Tibial nerve (tissue), 4 donors: Measurements from ENCODE around the gene PARP12. TPM values are rescaled to one million over a fixed set of nuclear protein-coding genes. Genes with fewer than 3 reads are reported as not detected.
"Not testable (repeated sequence)": the region's sequence is repeated elsewhere in the genome, so short reads cannot be mapped to it uniquely, and the experiment has no call there.

Experiments used
- DNase-seq, 2 donors: peaks; one replicate each; pipeline ENCODE4 v3.0.0-alpha.2; 2019; ENCODE audit warnings: low spot score in 2 of 2
- H3K27ac ChIP-seq, 4 donors: fragments of 200-600 bp; sonication (generic) in 3 of 4; one replicate each; pipeline ENCODE4 v1.5.1; 2017 to 2019; ENCODE audit warnings: mild to moderate bottlenecking in 1 of 4
- H3K27me3 ChIP-seq, 2 donors: fragments of 200-600 bp; sonication (generic) in 1 of 2; one replicate each; pipeline versions ENCODE4 v1.5.1 to v1.6.0; 2017 to 2019
- H3K36me3 ChIP-seq, 3 donors: fragments of 200-600 bp; sonication (generic); one replicate each; pipeline ENCODE4 v1.5.1; 2018 to 2019
- H3K4me1 ChIP-seq, 4 donors: fragments of 200-600 bp; sonication (generic) in 3 of 4; one replicate each; pipeline ENCODE4 v1.5.1; 2017 to 2019
- H3K4me3 ChIP-seq, 4 donors: fragments of 200-600 bp; sonication (generic) in 3 of 4; one replicate each; pipeline ENCODE4 v1.5.1; 2017 to 2019; ENCODE audit warnings: mild to moderate bottlenecking in 1 of 4, moderate library complexity in 1 of 4
- H3K9me3 ChIP-seq, 4 donors: fragments of 200-600 bp; sonication (generic) in 3 of 4; one replicate each; pipeline ENCODE4 v1.5.1; 2017 to 2019
- EP300 ChIP-seq, 2 donors: sonication (generic); formaldehyde crosslinking; IDR thresholded peaks; one replicate each; pipeline ENCODE4 v1.6.1; 2017; ENCODE audit warnings: antibody characterized with exemption in 2 of 2, mild to moderate bottlenecking in 1 of 2
- POLR2A ChIP-seq, 2 donors: fragments of 450-650 bp; IDR thresholded peaks; one replicate each; pipeline ENCODE4 v1.6.1; 2017; ENCODE audit warnings: antibody characterized with exemption in 2 of 2, mild to moderate bottlenecking in 2 of 2, moderate library complexity in 2 of 2
- WGBS, 2 donors: methylation state at CpG; one replicate each; pipeline ENCODE4 v1.1.5; 2018; 5-methylcytosine and 5-hydroxymethylcytosine counted together
- total RNA-seq, 4 donors: library from RNA; depleted of rRNA; stranded (reverse); fragments of >200 nt; gene quantifications; one replicate each; pipeline ENCODE4 v1.1.0, GENCODE V29; 2016
- TF ChIP-seq, protein P1 (sequence below), 5 experiments: fragments of 200-600 bp in 3 of 5; fragments of 450-650 bp in 2 of 5; sonication (generic) in 3 of 5; IDR thresholded peaks; one replicate each; pipeline ENCODE4 v1.5.1; 2016 to 2019; ENCODE audit warnings: antibody characterized with exemption in 5 of 5, mild to moderate bottlenecking in 3 of 5, moderate library complexity in 2 of 5

Gene PARP12
- total RNA-seq = 10 to 100 TPM; 40.0 to 54.2 (median 44.2) TPM

DNA sequence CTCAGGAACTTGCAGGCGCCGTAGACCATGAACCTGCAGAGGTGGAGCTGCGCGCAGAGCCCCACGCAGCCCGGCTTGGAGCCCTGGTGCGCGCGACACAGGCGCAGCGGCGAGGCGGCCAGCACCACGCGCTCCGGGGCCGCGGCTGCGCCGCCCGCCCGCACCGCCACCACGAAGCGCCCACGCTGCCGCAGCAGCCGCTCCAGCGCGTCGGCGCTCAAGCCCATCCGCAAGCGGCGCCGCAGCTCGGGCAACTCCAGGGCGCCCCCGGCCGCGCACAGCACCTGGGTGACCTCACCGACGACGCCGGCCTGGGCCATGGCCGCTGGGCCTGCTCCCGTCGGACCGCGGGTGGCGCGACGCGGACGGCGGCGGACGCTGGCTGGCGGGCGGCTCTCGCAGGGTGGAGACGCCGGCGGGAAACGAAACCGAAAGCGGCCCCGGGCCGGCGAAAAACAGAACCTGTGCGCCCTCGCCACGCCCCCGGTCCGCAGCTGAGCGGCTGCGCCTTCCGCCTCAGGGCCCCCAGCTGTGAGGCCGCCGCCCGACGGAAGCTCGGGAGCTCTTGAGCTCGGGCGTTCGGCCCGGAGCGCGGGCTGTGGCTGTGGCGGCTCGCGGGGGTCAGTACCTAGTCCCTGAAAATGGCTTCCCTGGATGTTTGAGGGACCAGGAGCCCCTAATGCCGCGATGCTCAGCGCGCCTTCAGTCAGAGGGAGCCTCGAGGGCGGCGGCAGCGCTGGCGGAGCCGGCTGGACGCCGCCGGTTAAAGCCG lies at the start of gene PARP12:
TSS of gene PARP12 (minus strand) at position 424 of the 772 bp plus-strand sequence. CDS start at position 320, 104 bp downstream.
- TF ChIP-seq EP300 (IDR thresholded peaks at IDR 0.05) = peak in 1 of 2 donors; percentile 79
- peak; percentile 39 to 44 for TF ChIP-seq POLR2A (IDR thresholded peaks at IDR 0.05)
- TF ChIP-seq, protein P1, sequence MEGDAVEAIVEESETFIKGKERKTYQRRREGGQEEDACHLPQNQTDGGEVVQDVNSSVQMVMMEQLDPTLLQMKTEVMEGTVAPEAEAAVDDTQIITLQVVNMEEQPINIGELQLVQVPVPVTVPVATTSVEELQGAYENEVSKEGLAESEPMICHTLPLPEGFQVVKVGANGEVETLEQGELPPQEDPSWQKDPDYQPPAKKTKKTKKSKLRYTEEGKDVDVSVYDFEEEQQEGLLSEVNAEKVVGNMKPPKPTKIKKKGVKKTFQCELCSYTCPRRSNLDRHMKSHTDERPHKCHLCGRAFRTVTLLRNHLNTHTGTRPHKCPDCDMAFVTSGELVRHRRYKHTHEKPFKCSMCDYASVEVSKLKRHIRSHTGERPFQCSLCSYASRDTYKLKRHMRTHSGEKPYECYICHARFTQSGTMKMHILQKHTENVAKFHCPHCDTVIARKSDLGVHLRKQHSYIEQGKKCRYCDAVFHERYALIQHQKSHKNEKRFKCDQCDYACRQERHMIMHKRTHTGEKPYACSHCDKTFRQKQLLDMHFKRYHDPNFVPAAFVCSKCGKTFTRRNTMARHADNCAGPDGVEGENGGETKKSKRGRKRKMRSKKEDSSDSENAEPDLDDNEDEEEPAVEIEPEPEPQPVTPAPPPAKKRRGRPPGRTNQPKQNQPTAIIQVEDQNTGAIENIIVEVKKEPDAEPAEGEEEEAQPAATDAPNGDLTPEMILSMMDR (IDR thresholded peaks at IDR 0.05) = no peak
- WGBS, 2 donors = 0 to 1% methylated on average over 20 to 30 of the region's 106 CpGs
- H3K9me3 ChIP-seq = peaks cover 0 to 20% (median 2%) of the 10 kb centered on the region in 4 donors
- peaks cover 0 to 39% (median 25%) of the 10 kb centered on the region in 4 donors for H3K4me1 ChIP-seq
- H3K4me3 ChIP-seq = peak within 1 kb of the TSS; percentile 49 to 84 (median 73)
- peak within 1 kb of the TSS; percentile 84 to 96 (median 88) for H3K27ac ChIP-seq
- no peaks in the 10 kb centered on the region for H3K36me3 ChIP-seq
- peak; percentile 69 to 70 for DNase-seq
- no peaks in the 10 kb centered on the region for H3K27me3 ChIP-seq

DNA sequence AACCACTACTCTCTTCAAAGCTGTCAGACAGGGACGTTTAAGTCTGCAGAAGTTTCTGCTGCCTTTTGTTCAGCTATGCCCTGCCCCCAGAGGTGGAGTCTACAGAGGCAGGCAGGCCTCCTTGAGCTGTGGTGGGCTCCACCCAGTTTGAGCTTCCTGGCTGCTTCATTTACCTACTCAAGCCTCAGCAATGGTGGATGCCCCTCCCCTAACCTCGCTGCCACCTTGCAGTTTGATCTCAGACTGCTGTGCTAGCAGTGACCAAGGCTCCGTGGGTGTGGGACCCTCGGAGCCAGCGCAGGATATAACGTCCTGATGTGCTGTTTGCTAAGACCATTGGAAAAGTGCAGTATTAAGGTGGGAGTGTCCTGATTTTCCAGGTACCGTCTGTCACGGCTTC lies 46.0 kb upstream of the PARP12 start:
- H3K36me3 ChIP-seq = peaks cover 0 to 51% (median 23%) of the 10 kb centered on the region in 3 donors
- WGBS, 2 donors = 90 to 97% methylated on average over 7 to 8 of the region's 8 CpGs
- not testable (repeated sequence) for H3K27me3 ChIP-seq, H3K27ac ChIP-seq, H3K9me3 ChIP-seq, H3K4me3 ChIP-seq, DNase-seq, H3K4me1 ChIP-seq

GRCh38 chr7:140096459-140096858 lies 33.7 kb upstream of the PARP12 start:
- 82 to 88% methylated on average over 4 of the region's 4 CpGs for WGBS, 2 donors
- Histone ChIP-seq H3K9me3 (no peaks in the 10 kb centered on the region), H3K27me3 (no peaks in the 10 kb centered on the region), H3K4me1 (no peaks in the 10 kb centered on the region), H3K27ac (no peak overlapping the region), H3K4me3 (no peak overlapping the region), H3K36me3 (peaks cover 2 to 96% (median 16%) of the 10 kb centered on the region in 3 donors)
- no peak for TF ChIP-seq POLR2A (IDR thresholded peaks at IDR 0.05)
- no peak for TF ChIP-seq EP300 (IDR thresholded peaks at IDR 0.05)
- TF ChIP-seq, protein P1 (IDR thresholded peaks at IDR 0.05) = no peak
- DNase-seq = no peak

DNA sequence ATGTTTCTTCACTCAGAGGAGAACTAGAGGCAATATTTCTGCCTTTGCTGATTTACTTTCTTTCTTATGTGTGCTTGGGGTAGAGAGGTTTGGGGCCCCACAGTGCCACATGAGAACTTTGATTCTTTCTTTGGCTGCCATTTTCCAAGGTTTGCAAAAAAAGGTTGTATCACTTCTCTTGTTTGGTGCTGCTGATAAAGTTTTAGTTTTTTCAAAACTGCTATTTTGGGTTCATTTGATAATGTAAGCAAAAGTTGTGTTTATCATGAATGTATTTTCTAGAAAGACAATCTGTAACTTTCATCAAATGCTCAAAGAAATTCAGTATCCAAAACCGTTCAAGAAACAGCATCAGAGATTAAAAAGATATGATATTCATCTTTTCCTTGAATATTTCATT lies 30.6 kb upstream of the PARP12 start:
- Histone ChIP-seq H3K4me3 (no peak overlapping the region), H3K4me1 (no peaks in the 10 kb centered on the region), H3K27ac (no peak overlapping the region), H3K36me3 (peaks cover 2 to 93% (median 12%) of the 10 kb centered on the region in 3 donors), H3K27me3 (no peaks in the 10 kb centered on the region), H3K9me3 (no peaks in the 10 kb centered on the region)
- DNase-seq = no peak
- WGBS, 2 donors = 88 to 92% methylated on average over 1 of the region's 1 CpG
- TF ChIP-seq, protein P1 (IDR thresholded peaks at IDR 0.05) = no peak
- no peak for TF ChIP-seq EP300 (IDR thresholded peaks at IDR 0.05)
- no peak for TF ChIP-seq POLR2A (IDR thresholded peaks at IDR 0.05)

DNA sequence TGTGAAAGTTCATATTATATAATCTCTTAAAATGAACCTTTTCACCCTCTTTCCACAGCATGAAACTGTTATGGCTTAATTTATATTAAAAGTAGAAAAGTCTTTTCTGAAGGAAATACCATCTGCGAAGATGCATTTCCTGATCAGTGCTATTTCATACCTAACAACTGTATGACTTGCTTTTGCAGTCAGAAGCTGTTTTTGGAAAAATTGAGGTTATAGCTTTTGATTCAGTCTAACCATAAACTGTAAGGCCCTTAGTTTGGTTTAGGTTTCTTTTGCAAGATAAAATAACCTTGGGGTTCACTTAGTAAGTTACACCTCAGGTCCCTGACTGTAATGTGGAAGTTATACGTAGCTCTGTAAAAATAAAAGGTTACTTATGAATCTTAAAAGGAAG lies 22.7 kb upstream of the PARP12 start:
- TF ChIP-seq POLR2A (IDR thresholded peaks at IDR 0.05) = no peak
- TF ChIP-seq EP300 (IDR thresholded peaks at IDR 0.05) = no peak
- TF ChIP-seq, protein P1 (IDR thresholded peaks at IDR 0.05) = no peak
- H3K4me1 ChIP-seq = no peaks in the 10 kb centered on the region
- WGBS, 2 donors = 82 to 89% methylated on average over 2 of the region's 2 CpGs
- DNase-seq = no peak
- H3K4me3 ChIP-seq = no peak overlapping the region
- no peaks in the 10 kb centered on the region for H3K27me3 ChIP-seq
- peaks cover 0 to 30% (median 0%) of the 10 kb centered on the region in 3 donors for H3K36me3 ChIP-seq
- no peaks in the 10 kb centered on the region for H3K9me3 ChIP-seq
- H3K27ac ChIP-seq = peak overlapping the region in 1 of 4 donors; percentile 12
